ENCODE measurements around the gene AFP. TPM values are rescaled to one million over a fixed set of nuclear protein-coding genes. Genes with fewer than 3 reads are reported as not detected.

AFP gene
- total and polyA plus RNA-seq, 9 of the 15 experiments (the other 6 are each of a cell fraction or from before 2014, with no cell fraction given), result 0.47 to 6.2 (median 3.0) TPM

DNA sequence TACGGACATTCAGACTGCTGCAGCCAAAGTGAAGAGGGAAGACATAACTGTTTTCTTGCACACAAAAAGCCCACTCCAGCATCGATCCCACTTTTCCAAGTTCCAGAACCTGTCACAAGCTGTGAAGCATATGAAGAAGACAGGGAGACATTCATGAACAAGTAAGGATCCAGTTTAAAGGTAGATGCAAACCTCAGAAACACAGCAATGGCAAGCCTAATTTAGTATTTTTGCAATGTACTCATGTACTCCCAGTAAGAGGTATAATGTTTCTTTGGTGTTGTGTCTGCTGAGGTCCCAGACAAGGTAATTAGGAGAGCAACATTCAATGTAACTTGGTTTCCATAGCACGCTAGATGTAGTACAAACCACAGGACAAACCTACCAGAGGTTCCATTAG is 4.6 kb downstream of the AFP start:
- ATAC-seq (no peak), FAIRE-seq (no peak), DNase-seq (ENCODE audit: extremely low read depth in 1 of 4, low spot score in 3 of 4) (no peak)
- no peak overlapping the region for H3K9ac ChIP-seq (ENCODE audit: insufficient read depth in 1 of 2, low read depth in 2 of 2, low read length in 2 of 2)
- H3K4me1 ChIP-seq (replicated peaks in 1 of 2; ENCODE audit: control insufficient read depth in 2 of 2, insufficient read depth in 2 of 2, low read length in 2 of 2), result no peaks in the 10 kb centered on the region
- no peak overlapping the region for H3K4me3 ChIP-seq
- no peaks in the 10 kb centered on the region for H3K9me3 ChIP-seq (replicated peaks; ENCODE audit: control insufficient read depth, insufficient read depth, low read depth, low read length)
- CTCF ChIA-PET (ENCODE audit: low intra/inter-chr PET ratio), result no interaction called here
- H3K27me3 ChIP-seq (ENCODE audit: control insufficient read depth in 2 of 2, insufficient read depth in 2 of 2, low read length in 2 of 2), result no peaks in the 10 kb centered on the region
- POLR2A ChIA-PET, result no interaction called here
- in situ Hi-C loops (cut with MboI), result no loop called here
- TF ChIP-seq ZFP30 (CRISPR knock-in tag; IDR thresholded peaks at IDR 0.05; ENCODE audit: borderline replicate concordance) (no peak), ZNF444 (CRISPR knock-in tag; IDR thresholded peaks at IDR 0.05) (no peak), CBFB (CRISPR knock-in tag; IDR thresholded peaks at IDR 0.05) (no peak), NFE2L1 (tag; IDR thresholded peaks at IDR 0.05; ENCODE audit: borderline replicate concordance, low read depth) (no peak), SMAD4 (CRISPR knock-in tag; conservative IDR thresholded peaks at IDR 0.05) (no peak), RCOR1 (IDR thresholded peaks at IDR 0.05; ENCODE audit: borderline replicate concordance in 1 of 2, low read depth in 2 of 2, low read length in 2 of 2) (no peak), ILK (tag; IDR thresholded peaks at IDR 0.05; ENCODE audit: borderline replicate concordance, low read depth) (no peak), STAG1 (CRISPR knock-in tag; IDR thresholded peaks at IDR 0.05; ENCODE audit: borderline replicate concordance) (no peak), FOSL1 (tag; conservative IDR thresholded peaks at IDR 0.05) (no peak), TGIF2 (CRISPR knock-in tag; IDR thresholded peaks at IDR 0.05) (no peak), MEF2A (IDR thresholded peaks at IDR 0.05; ENCODE audit: control insufficient read depth, low read depth, low read length) (no peak), ZEB2 (IDR thresholded peaks at IDR 0.05) (no peak), SMAD1 (IDR thresholded peaks at IDR 0.05; ENCODE audit: low read depth, low read length, partially characterized antibody) (no peak), GATAD2B (IDR thresholded peaks at IDR 0.05; ENCODE audit: borderline replicate concordance) (no peak), GTF2E2 (tag; IDR thresholded peaks at IDR 0.05) (no peak), ESRRB (CRISPR knock-in tag; IDR thresholded peaks at IDR 0.05; ENCODE audit: borderline replicate concordance) (no peak)
- TF ChIP-seq, protein P1, sequence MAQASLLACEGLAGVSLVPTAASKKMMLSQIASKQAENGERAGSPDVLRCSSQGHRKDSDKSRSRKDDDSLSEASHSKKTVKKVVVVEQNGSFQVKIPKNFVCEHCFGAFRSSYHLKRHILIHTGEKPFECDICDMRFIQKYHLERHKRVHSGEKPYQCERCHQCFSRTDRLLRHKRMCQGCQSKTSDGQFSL (CRISPR knock-in tag; IDR thresholded peaks at IDR 0.05), result no peak
- TF ChIP-seq, protein P1 (tag; IDR thresholded peaks at IDR 0.05), result no peak
- WGBS (ENCODE audit: insufficient coverage, low coverage, missing lambda C conversion rate), result 54% methylated on average over 3 of the region's 3 CpGs
- no peak overlapping the region for H3K4me2 ChIP-seq (ENCODE audit: insufficient read depth, low read length)
- no peaks in the 10 kb centered on the region for H3K36me3 ChIP-seq (ENCODE audit: control insufficient read depth, insufficient read depth, low read length)
- no TSS peak for BruUV-seq (replicated peaks)
- intact Hi-C loops (cut with micrococcal nuclease), result loop anchor here (10.0 kb wide), 2 partner anchors 126 to 214 kb away; no protein-coding TSS in a partner anchor
- H3K9me1 ChIP-seq (ENCODE audit: control insufficient read depth, insufficient read depth, low read length), result no peaks in the 10 kb centered on the region
- no peak overlapping the region for H2AFZ ChIP-seq (ENCODE audit: low read depth, low read length)
- H3K27ac ChIP-seq (ENCODE audit: extremely low read depth, low read depth, low read length), result no peak overlapping the region
- H4K20me1 ChIP-seq (replicated peaks; ENCODE audit: control insufficient read depth, insufficient read depth, low read length), result no peaks in the 10 kb centered on the region
- H3K79me2 ChIP-seq (ENCODE audit: control insufficient read depth, insufficient read depth, low read length), result no peaks in the 10 kb centered on the region
